ENCODE measurements around the gene DPH1.
"Not testable (repeated sequence)": the region's sequence is repeated elsewhere in the genome, so short reads cannot be mapped to it uniquely, and the experiment has no call there.

Gene DPH1

GRCh38 chr17:2029911-2030778 lies at the start of gene DPH1:
Gene DPH1, plus strand, starts transcription at chr17:2030153. Its CDS starts 17 bp downstream, at chr17:2030170.
- DNase-seq = peak; percentile 91

GRCh38 chr17:1980665-1981250 lies 49.2 kb upstream of the DPH1 start:
- no peak for DNase-seq

DNA sequence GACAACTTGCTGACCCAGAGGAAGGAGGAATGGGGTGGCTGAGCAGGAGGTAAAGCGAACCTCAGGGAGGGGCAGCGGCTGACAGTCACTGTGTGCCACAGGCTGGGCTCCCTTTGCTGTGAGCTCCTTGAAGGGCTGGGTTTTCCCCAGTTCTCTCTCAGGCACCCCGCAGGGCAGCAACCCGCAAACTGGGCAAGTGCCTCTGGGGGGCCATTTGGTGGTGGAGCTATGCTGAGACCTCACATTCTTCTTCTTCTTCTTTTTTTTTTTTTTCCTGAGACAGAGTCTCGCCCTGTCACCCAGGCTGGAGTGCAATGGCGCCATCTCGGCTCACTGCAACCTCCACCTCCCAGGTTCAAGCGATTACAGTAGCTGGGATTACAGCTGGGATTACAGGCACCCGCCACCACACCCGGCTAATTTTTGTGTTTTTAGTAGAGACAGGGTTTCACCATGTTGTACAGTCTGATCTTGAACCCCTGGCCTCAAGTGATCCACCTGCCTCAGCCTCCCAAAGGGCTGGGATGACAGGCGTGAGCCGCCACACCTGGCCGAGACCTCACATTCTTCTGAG lies 47.1 kb upstream of the DPH1 start:
- DNase-seq = not testable (repeated sequence)

DNA sequence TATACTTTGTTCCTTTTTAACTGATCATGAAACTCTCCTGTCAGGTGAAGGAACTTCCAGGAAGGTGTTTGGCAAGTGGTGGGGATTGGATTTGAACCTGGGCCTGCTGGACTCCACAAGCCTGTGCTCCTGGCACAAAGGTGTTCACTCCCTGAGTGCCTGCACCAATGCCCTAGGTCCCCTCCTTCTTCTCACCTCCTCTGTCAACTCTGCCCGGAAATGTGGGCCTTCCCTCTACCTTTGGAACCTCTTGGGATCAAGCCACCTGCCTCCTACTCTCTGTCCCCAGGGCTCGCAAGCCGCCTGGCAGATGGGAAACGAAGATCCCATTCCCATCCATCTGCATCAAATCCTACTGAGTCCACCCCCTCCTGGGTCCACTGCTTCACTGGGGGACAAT lies 44.9 kb upstream of the DPH1 start:
- DNase-seq = no peak

- DNase-seq = no peak
These were observed 44.3 kb upstream of the DPH1 start for GRCh38 chr17:1985686-1986085.

GRCh38 chr17:1986783-1987451 lies 43.0 kb upstream of the DPH1 start:
- DNase-seq = no peak

GRCh38 chr17:1989135-1989534 lies 40.8 kb upstream of the DPH1 start:
- DNase-seq = no peak

- no peak for DNase-seq
These were observed 37.4 kb upstream of the DPH1 start for GRCh38 chr17:1992541-1992940.

DNA sequence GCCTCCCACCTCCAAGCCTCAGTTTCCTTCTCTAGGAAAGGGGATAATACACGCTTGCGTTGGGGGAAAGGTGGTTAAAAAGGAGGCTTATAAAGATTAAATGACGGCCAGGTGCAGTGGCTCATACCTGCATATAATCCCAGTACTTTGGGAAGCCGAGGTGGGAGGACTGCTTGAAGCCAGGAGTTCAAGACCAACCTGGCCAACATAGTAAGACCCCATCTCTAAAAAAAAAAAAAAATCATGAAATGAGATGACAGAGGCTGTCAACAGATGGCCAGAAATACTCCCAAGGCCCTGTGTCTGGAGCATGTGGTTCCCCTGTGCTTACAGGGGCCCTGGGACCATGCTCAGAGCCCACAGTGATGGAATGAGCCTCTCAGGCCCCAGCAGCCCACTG lies 35.2 kb upstream of the DPH1 start:
- no peak for DNase-seq

- DNase-seq = no peak
These were observed 34.5 kb upstream of the DPH1 start for GRCh38 chr17:1995321-1995892.

GRCh38 chr17:1995907-1996799 lies 33.8 kb upstream of the DPH1 start:
- DNase-seq = no peak

DNA sequence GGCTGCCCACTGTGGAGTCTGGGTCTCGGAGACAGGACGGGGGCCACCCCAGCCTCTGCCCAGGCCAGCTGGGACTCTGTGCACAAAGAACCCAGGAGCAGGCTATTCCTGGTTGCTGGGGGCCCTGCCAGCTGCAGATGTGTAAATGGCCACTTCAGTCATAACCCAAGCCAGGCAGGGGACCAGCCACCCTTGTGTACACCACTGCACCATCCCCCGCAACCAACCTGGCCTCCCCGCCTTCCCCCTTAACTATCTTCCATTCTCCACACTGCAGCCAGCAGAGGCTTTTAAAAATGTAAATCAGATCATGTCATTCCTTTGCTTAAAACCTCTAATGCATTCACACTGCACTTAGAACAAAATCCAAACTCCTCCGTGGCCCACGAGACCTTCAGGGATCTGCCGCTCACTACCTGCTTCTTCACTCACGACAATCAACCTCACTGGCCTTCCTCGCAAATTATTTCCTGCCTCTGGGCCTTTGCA lies 33.1 kb upstream of the DPH1 start:
- DNase-seq = no peak

DNA sequence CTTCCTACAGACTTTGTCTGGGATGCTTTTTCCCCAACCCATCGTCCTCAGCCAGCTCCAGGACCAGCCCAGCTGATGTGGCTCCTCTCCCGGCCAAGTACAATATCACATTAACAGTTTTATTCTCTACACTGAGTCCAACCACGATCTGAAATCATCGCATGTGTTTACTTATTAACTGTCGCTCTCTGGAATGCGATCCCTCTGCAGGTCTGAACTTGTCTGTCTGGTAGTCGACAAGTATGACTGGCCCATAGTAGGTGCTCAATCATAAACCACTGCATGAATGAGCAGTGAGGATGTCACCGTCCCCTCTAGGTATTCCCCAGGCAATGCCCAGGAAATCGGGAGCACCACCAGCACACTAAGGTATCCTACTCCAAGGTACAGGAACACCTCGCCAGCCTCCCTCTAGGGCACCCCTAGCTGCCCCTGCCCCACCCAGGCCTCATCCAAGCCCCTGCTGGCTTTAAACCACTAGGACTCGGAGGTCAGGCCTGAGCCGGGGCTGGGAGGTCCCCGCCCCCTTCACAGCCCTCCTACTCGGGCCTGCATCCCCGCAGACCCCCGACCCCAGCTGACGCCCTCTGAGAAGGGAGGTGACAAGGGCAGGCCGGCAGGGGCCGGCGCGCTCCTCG lies 32.5 kb upstream of the DPH1 start:
- no peak for DNase-seq

DNA sequence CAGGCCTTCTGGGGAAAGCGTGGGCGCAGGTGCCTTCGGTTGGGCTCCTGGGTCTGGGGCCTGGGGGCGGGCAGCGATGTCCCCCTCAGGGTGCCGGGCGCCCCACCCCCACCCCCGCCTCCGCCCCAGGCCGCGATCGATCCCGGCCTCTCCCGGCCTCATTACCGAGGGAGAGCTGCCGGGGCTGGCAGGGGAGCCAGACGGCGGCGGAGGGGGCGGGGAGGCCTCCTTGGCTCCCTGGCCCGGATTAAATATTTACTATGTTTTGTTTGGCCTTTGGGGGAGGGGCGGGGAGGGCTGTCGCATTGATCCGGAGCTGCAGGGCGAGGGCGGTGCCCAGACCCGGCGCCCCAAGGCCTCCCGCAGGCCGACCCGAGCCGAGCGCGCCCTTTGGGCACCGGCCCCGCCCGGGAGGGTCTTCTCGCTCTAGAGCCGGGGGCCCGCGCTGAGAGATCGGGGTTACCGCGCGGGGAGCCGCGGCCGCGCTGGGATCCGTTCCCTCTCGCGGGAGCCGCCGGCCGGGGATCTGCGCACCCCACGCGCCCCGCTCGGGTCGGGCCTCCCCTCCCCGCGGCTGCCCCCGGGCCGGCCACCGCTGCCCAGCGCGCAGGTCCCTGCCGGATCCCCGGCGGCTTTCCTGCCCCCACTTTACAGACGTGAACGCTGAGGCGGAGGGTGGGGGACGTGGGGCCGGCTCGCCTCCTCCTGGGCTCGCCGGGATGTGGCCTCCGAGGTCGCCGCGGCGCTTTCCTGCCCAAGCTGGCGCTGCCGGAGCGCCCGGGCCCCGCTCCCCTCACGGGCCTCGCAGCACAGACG lies 31.8 kb upstream of the DPH1 start:
- no peak for DNase-seq

DNA sequence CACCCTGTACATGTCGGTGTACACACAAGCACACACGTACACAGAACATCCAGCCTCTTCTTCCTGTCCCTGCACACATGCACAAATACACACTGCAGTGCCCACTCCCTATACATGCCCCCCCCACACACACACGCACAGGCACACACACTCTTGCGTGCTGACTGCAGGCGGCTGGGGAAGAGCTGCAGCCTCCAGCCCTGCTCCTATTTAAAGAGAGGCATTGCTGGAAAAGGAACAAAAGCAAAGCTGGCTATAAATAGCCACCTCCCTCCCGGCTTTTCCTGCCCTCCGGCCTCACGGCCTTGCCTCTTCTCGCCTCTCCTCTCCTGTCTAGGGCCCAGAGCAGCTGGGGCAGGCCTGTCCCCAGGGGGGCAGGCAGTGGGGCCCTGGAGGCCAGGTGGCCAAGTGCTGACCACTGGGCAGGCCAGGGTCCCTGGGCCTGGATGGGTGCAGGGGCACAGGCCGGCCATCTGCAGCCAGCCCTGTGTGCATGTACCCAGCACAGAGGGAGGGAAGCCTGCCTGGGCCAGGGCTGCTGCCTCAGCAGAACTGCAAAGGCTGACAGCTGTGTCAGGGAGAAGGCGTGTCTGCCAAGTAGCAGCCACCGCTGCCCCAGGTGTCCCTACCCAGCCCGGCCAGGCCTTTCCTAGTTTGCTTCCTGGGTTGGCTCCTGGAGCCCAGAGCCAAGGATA lies 30.2 kb upstream of the DPH1 start:
- no peak for DNase-seq

DNA sequence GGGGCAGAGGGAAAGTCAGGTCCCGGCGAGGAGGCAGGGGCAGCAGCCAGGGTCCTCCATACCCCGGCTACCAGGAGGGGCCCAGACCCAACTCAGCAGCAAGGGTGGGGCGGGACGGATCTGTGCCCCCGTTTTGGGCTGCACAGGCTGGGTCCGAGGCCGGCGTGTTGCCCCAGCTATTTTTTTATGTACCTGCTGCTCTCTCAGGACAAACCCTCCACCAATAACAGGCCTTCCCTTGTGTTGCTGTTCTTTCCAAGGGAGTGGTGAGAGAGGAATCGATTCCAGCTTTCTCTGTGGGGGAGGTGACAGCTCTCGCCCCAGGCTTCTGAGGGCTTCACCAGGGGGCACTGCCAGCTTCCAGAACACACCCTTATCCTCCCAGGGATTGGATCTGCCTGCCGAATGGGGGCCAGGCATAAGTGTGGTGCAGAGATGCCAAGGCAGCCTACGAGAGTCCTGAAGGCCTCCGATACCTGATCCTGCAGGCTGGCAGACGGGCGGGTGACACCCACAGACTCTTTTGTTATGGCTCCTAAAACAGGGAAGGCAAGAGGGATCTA lies 27.1 kb upstream of the DPH1 start:
- no peak for DNase-seq

DNA sequence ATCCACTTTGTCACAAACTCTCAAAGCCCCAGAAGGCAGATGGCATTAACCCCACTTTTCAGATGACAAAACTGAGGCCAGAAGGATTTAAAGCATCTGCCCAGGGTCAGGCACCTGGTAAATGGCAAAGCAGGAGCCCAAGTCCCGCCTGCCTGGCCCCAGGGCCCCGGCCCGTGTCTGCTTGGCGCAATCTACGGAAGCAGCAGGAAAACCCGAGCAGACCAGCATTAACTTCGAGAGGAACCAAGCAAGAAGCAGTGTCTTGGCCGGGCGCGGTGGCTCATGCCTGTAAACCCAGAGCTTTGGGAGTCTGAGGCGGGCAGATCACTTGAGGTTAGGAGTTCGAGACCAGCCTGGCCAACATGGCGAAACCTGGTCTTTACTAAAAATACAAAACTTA lies 26.4 kb upstream of the DPH1 start:
- no peak for DNase-seq

GRCh38 chr17:2004435-2004952 lies 25.5 kb upstream of the DPH1 start:
- no peak for DNase-seq

All from activated CD4-positive, alpha-beta T cell treated with anti-CD3 and anti-CD28 coated beads, Interleukin-10, Interleukin-2, amounts not matched to agents 100 ng/mL and 50 ng/mL, durations not matched to agents 16 hours and 8 hours (primary cell).